HG03565 (cell line): ENCODE data around the gene PRR33.
"Not testable (repeated sequence)": the region's sequence is repeated elsewhere in the genome, so short reads cannot be mapped to it uniquely, and the experiment has no call there.

Experiments
- ATAC-seq: cut with Tn5 transposase; IDR thresholded peaks from one replicate; pipeline ENCODE4 v1.9.1; 2021; ENCODE audit warnings: mild to moderate bottlenecking, moderate library complexity; ENCODE audit not compliant: unreplicated experiment

The PRR33 gene

DNA sequence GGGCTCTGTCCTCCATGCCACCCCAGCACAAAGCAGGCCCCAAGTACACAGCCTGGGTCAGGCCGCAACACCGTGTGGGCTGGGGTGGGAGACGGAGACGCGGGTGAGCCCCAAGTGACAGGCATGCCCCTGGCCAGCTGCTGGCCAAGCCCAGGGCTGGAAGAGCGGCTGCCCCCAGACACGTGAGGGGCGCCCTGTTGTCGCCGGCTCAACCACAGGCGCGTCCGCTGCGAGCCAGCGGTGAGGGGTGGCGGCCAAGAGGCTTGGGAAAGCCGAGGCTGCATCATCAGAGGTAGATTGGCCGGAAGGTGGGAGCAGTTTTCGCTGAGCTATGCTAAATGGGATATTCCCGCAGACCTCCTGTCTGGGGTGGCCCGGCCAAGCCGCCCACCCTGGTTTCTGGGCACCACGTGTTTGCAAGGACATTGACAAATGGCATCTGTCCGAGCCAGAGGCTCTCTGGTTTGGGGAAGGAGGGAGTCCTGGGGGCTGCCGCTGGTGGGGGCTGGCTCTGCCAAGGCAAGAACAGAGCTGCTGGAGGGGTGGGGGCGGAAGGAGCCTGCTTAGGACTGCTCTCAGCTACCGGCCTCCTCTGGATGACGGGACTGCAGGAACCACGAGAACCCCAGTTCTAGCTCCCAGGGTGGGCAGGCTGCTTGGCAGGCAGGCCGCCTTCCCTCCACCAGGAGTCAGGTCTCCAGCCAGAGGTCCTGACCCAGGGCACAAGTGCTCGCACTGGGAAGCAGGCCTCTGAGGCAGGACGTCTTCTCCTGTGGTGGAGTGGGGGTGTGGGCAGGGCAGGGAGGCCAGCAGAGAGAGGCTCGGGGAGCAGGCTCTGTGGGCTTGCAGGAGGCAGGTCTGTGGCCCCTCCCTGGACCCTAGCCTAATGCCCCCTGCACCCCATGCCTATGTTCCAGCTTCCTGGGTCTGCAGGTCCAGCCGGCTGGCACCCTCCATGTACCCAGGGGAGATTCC, 552 bp downstream of the PRR33 start:
- ATAC-seq = no peak

DNA sequence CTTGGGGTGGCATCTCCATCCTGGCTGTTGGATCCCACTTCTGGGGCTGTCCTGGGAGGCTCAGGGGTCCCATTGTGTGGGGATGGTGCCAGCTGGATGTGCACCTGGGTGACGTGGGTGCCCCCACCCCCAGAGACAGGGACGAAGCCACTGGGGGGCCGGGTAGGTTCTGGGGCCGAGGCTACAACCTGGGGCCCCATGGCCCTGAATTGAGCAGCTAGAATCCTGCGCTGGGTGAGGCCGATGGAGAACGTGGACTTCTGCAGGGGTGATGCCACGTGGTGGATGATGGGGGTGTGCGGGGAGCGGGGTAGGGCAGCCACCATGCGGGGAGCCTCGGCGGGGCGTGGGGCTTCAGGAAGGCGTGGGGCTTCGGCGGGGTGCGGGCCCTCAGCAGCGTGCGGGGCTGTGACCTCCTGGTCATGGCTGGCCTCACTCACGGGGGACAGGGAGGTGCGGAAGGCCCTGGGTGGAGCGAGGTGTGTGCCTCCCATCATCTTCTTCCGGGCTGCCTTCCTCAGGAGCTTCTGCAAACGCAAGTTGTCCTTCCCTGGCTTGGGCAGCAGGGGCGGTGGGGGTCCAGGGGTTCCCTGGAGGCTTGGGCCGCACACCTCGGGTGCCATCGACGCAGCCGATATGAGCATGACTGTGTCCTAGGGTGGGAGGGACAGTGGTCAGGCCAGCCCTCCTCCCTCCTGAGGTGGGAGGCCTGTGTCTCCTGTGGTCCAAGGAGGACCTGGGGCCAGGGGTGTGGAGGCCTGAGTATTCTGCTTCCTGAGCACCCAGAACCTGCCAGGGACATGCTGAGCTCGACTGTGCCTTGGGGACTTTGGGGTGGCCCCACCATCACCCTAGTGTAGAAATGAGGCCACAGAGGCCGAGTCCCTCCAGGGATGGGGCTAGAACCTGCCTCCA, 1.5 kb downstream of the PRR33 start:
- no peak for ATAC-seq

DNA sequence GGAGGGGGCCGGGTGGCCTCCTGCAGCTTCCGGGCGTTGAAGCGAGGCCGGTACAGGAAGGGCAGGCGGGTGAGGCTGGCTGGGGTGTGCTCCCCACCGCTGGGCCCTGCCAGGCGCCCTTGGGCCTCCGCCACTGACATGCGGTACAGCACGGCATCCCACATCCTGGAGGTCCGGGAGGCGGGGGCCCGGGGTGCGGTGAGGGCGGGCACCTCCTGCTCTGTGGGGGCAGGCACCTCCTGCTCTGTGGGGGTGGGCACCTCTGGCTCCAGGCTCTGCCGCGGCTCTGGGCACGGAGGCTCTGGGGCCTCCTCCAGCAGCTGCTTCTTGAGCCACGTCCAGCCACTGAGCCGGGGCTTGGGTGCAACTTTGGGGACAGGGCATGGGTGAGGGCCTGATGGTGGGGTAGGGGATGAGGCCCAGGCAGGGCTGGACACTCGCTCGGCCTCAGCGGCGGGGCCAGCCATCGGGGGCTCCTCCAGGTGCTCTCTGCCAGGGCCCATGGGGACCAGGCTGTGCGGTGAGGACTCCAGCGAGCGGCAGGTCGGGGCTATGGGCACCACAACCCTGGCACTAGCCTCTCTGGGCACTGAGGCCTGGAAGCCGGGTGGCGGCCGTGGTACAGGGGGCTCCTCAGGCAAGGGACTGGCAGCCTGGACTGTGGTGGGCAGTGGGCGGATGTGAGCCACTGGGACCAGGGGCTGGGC, 2.3 kb downstream of the PRR33 start:
- no peak for ATAC-seq

DNA sequence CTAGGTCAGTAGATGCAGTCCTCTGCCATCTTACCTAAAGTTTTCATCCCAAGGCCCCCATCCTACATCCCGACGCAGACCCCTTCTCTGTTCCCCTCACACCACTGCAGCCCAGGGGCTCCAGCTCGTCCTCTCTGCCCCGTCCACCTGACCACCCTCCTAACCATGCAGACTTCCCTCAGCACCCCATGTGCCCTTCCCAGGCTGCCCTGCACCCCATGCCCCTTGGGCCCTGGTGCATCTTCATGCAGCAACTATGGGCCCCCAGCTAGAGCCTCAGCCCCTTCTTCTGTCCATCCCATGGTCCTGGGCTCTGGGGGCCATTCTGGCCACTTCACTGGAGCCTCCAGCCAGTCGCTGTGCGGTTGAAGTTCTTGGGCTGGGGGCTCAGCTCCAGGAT, 2.9 kb downstream of the PRR33 start:
- no peak for ATAC-seq

DNA sequence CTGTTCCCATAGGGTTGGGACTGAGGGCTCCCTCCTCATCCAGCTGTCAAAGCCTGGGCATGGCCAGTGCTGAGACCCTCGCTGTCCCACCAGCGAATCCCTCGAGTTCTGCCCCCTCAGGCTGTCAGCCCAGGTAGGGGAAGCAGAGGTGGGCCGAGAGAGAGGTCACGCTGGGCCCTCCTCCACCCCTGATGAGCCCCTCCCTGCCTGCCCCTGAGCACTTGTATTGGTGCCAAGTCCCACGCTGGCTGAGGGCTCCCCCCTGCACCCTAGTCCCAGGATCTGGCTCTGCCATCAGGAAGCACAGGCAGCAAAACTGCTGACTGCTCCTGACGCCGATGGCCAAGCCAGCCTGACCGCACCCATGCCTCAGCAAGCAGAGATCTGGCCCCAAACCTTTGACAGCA, 3.3 kb downstream of the PRR33 start:
- no peak for ATAC-seq

- no peak for ATAC-seq
Observed at GRCh38 chr11:1887451-1888346, 4.0 kb downstream of the PRR33 start.

- not testable (repeated sequence) for ATAC-seq
Observed at GRCh38 chr11:1886551-1886950, 5.1 kb downstream of the PRR33 start.

DNA sequence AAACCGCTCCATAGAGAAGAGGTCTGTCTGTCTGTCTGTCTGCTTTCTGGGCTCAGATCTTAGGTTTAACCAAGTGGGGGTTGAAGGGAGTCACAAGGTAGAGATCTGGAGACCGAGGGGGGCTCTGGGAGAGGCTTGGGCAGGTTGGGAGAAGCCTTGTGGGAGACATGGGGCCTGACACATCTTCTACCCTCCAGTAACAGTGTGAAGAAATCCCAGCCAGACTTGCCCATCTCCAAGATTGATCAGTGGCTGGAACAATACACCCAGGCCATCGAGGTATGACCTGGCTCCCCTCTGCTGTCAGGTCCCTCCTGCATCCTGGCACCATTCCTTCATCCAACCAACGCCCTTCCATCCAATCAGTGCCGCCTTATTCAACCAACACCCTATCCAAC, 7.4 kb downstream of the PRR33 start:
- no peak for ATAC-seq

- ATAC-seq = no peak
Observed at GRCh38 chr11:1883346-1884302, 8.1 kb downstream of the PRR33 start.

DNA sequence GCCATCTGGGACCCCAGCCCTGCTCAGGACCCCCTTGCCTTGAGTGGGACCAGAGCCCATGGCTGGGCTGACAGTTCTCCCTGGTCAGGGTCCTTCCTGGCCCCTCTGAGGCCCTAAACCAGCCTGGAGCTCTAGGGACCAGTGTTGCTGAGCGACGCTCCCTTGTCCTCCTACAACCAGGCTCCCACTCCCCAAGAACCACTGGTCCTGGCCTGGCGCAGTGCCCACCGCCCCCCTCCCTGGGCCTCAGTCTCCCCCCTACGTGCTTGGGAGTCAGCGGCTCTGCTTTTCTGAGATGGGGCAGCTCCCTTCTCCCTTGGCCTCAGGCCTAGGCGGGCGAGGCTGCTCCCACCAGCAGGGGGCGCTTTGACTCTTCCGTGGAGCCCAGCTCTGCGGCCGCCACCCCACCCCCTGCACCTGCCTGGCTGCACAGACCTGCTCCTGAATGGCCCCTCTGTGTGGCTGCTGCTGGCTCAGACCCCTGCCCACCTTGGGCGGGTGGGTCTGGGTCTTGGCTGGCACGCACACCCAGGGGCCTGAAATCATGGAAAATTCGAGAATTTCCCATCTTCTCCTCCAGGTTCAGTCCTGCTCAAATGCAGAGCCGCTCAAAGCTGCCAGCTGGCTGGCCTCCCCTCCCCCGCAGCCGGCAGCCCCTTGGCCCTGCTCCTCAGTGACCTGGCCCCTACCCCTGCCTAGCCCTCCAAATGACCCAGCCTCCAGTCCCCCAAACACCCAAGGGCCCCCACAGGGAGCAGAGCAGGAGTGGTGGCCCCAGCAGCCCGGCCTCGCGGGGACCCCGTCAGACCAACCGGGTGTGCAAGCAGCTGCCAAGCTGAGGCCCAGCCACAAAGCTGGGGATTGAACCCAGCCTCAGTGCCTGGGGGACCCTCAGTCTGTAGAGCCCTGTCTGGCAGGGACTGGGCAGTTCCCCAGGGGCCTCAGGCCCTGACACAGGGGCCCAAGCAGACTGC, 9.1 kb downstream of the PRR33 start:
- ATAC-seq = no peak

- no peak for ATAC-seq
Observed at GRCh38 chr11:1881442-1882264, 10.0 kb downstream of the PRR33 start.

GRCh38 chr11:1880746-1881441, 10.8 kb downstream of the PRR33 start:
- ATAC-seq = no peak

DNA sequence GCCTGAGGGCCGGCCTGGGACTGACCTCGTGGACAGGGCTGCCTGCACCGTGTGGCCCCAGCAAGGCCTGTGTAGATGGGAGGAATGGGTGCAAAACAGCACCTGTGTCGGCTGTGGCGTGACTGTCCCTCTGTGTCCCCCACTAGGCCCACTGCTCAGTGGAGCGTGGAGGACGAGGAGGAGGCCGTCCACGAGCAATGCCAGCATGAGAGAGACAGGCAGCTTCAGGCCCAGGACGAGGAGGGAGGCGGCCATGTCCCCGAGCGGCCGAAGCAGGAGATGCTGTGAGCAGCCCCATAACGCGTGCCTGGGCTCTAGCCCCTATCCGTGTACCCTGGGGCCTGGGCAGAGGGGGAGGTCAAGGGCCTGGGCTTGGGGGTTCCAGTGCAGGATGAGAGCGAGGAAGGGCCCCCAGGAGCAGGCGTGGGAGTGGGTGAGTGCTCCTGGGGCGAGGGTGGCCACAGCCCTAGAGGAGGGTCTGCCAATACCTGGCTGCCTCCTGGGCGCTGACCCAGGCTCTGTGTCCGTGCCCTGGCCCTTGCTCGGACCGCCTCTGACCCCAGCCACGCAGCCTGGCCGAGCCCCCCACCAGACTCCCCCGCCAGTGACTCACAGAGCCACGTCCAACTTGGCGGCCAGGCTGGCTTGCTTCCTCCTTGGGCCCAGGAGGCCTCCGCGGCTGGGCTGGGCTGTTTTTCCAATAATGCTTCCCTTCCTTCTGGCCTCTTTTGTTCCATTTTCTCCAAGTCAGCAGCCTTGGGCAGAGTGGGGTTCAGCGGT, 11.6 kb downstream of the PRR33 start:
- no peak for ATAC-seq

GRCh38 chr11:1879342-1879940, 12.3 kb downstream of the PRR33 start:
- no peak for ATAC-seq
